Thyroid gland (tissue), 4 donors: ENCODE measurements around the gene IGIP. TPM values are rescaled to one million over a fixed set of nuclear protein-coding genes. Genes with fewer than 3 reads are reported as not detected.
A peak's percentile ranks its signal among the peaks of the same experiment; 100 is the strongest.

Experiments used
- DNase-seq, 2 donors: peaks; one replicate each; pipeline ENCODE4 v3.0.0-alpha.2; 2019
- H3K27ac ChIP-seq, 3 donors: fragments of 200-600 bp; sonication (generic); 1 replicate in 2 of 3; 2 replicates in 1 of 3; pipeline ENCODE4 v1.5.1; 2016 to 2019; ENCODE audit warnings: mild to moderate bottlenecking in 1 of 3, moderate library complexity in 1 of 3
- H3K27me3 ChIP-seq: fragments of 200-600 bp; sonication (generic); one replicate; pipeline ENCODE4 v1.5.1; 2019
- H3K36me3 ChIP-seq, 2 donors: fragments of 200-600 bp; sonication (generic); one replicate each; pipeline ENCODE4 v1.5.1; 2016 to 2019
- H3K4me1 ChIP-seq, 2 donors: fragments of 200-600 bp; sonication (generic); one replicate each; pipeline ENCODE4 v1.5.1; 2017 to 2019
- H3K4me3 ChIP-seq, 3 donors: fragments of 200-600 bp; sonication (generic); replicated peaks in 1 of 3; 1 replicate in 2 of 3; 2 replicates in 1 of 3; pipeline ENCODE4 v1.5.1; 2016; ENCODE audit warnings: mild to moderate bottlenecking in 1 of 3
- H3K9me3 ChIP-seq: fragments of 200-600 bp; sonication (generic); one replicate; pipeline ENCODE4 v1.5.1; 2017
- POLR2A ChIP-seq, 2 donors: fragments of 450-650 bp; IDR thresholded peaks; one replicate each; pipeline ENCODE4 v1.6.1; 2017; ENCODE audit warnings: antibody characterized with exemption in 2 of 2, mild to moderate bottlenecking in 2 of 2, moderate library complexity in 1 of 2
- WGBS, 2 donors: methylation state at CpG; one replicate each; pipeline ENCODE4 v1.1.5; 2017; 5-methylcytosine and 5-hydroxymethylcytosine counted together
- intact Hi-C: fragments of 100-400 bp; cut with DNase I; formaldehyde crosslinking; loops from one replicate; pipeline ENCODE4 v1.15.1; 2023
- total RNA-seq, 4 donors: library from RNA; depleted of rRNA; stranded (reverse); fragments of >200 nt; gene quantifications; one replicate each; pipeline ENCODE4 v1.2.3, GENCODE V29; 2016
- TF ChIP-seq, protein P1 (sequence below), 6 experiments: fragments of 200-600 bp in 3 of 6; fragments of 450-650 bp in 3 of 6; sonication (generic) in 3 of 6; IDR thresholded peaks; one replicate each; pipeline ENCODE4 v1.5.1; 2016 to 2019; ENCODE audit warnings: antibody characterized with exemption in 6 of 6, mild to moderate bottlenecking in 2 of 6, inconsistent platforms in 1 of 6, moderate library complexity in 1 of 6

Gene IGIP
- total RNA-seq, 4 donors from 2014 or later = 25.1 to 41.3 (median 28.6) TPM

DNA sequence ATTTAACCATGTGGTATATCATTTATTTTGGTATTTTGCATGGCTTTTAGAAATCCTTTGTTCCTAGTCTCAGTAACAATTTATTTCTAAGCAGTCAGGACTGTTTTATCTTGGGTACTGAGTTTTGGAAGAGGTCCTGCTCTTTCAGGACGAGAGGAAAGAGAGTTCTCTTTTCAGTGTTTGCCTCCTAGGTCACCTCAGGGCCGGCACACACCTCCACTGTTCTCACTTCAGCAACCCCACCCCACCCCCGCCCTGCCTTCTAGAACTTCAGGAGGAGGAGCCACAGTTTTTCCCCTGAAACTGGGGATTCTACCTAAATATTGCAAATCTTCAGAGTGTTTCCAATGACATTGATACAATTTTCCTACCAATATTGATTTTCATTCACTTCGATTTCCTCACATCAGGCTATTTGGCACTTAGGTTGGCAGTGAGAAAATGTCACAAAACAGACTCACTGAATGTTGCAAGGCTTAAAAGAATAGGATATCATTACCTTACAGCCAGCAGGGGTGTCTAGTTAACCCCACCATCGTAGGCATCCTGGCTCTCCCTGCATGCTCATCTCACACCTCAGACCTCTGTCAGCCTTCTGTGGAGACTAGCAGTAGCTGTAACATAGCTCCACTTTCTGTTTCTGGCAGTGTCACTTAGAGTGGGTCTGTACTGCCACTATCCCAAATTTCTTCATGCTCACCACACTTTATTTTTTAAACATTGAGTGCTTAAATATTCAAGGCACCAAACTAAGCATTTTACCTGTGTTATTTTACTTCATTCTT lies 5.4 kb downstream of the IGIP start:
- Histone ChIP-seq H3K9me3 (no peaks in the 10 kb centered on the region), H3K36me3 (no peaks in the 10 kb centered on the region), H3K4me3 (no peak overlapping the region), H3K27ac (no peak overlapping the region), H3K27me3 (no peaks in the 10 kb centered on the region), H3K4me1 (peaks cover 39 to 46% of the 10 kb centered on the region in 2 donors)
- TF ChIP-seq POLR2A (IDR thresholded peaks at IDR 0.05) = no peak
- TF ChIP-seq, protein P1, sequence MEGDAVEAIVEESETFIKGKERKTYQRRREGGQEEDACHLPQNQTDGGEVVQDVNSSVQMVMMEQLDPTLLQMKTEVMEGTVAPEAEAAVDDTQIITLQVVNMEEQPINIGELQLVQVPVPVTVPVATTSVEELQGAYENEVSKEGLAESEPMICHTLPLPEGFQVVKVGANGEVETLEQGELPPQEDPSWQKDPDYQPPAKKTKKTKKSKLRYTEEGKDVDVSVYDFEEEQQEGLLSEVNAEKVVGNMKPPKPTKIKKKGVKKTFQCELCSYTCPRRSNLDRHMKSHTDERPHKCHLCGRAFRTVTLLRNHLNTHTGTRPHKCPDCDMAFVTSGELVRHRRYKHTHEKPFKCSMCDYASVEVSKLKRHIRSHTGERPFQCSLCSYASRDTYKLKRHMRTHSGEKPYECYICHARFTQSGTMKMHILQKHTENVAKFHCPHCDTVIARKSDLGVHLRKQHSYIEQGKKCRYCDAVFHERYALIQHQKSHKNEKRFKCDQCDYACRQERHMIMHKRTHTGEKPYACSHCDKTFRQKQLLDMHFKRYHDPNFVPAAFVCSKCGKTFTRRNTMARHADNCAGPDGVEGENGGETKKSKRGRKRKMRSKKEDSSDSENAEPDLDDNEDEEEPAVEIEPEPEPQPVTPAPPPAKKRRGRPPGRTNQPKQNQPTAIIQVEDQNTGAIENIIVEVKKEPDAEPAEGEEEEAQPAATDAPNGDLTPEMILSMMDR (IDR thresholded peaks at IDR 0.05) = no peak
- intact Hi-C loops = no loop called here
- WGBS, 2 donors = 61 to 64% methylated on average over 5 of the region's 5 CpGs
- peak; percentile 38 to 45 for DNase-seq

DNA sequence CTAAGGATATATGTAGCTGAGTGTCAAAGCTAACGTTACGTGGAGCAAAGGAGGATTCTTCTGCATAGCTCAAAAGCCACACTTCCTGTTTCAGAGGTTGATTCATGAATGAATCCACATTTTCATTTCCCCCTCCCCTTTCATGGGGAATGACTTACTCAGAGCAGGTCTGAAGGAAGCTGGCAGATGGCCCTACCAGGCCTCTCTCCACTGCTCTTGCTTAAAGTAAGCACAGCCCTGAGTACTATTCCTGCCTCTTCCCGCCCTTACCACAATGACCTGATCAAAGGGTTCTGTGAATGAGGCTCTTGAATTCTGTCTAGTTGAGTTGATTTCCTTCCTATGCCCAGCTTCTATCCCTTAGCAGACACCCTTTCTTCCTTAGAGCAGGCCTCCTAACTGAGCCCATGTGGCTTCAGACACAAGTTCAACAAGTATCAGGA lies 6.3 kb downstream of the IGIP start:
- Histone ChIP-seq H3K4me3 (no peak overlapping the region), H3K36me3 (no peaks in the 10 kb centered on the region), H3K4me1 (peaks cover 37 to 44% of the 10 kb centered on the region in 2 donors), H3K27me3 (no peaks in the 10 kb centered on the region), H3K27ac (peak overlapping the region in 2 of 3 donors; percentile 1 to 7), H3K9me3 (no peaks in the 10 kb centered on the region)
- peak; percentile 91 to 95 for DNase-seq
- WGBS, 2 donors = 20 to 30% methylated on average over 3 of the region's 3 CpGs
- TF ChIP-seq POLR2A (IDR thresholded peaks at IDR 0.05) = no peak
- TF ChIP-seq, protein P1 (IDR thresholded peaks at IDR 0.05) = no peak
- intact Hi-C loops = no loop called here

DNA sequence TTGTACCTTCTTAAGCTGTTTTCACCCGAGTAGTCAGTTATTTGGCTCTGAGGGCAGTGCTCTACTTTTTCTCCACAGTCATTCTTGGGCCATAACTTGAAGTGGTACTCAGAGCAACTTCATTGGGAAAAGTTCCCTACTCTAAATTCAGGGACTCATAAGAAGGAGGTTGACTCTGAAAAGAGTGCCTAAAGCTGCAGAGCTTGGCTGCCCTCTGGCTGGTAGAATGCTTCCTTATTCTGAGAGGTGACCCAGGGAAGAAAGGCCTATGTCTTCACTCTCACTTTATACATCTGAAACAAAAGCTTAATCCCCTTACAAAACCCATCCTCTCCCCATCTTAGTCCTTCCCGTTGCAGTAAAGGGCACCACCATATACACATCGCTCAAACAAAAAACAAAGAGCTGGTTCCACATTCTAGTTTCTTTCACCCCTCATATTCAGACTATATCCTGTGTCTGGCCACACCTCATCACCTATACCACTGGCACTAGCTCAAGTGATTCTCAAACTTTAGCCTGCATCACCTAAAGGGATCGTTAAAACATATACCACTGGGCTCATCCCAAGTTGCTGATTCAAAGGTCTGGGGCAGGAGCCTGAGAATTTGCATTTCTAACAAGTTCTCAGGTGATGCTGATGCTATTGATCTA lies 7.9 kb downstream of the IGIP start:
- H3K4me1 ChIP-seq = peaks cover 37 to 54% of the 10 kb centered on the region in 2 donors
- no peak overlapping the region for H3K4me3 ChIP-seq
- no peaks in the 10 kb centered on the region for H3K36me3 ChIP-seq
- DNase-seq = peak; percentile 74 to 78
- no peaks in the 10 kb centered on the region for H3K27me3 ChIP-seq
- H3K27ac ChIP-seq = peak overlapping the region; percentile 29 to 53 (median 32)
- H3K9me3 ChIP-seq = no peaks in the 10 kb centered on the region
- TF ChIP-seq, protein P1 (IDR thresholded peaks at IDR 0.05) = peak in 4 of 6 experiments; percentile 51 to 73 (median 65)
- TF ChIP-seq POLR2A (IDR thresholded peaks at IDR 0.05) = no peak
- 58 to 66% methylated on average over 4 of the region's 4 CpGs for WGBS, 2 donors
- intact Hi-C loops = no loop called here

DNA sequence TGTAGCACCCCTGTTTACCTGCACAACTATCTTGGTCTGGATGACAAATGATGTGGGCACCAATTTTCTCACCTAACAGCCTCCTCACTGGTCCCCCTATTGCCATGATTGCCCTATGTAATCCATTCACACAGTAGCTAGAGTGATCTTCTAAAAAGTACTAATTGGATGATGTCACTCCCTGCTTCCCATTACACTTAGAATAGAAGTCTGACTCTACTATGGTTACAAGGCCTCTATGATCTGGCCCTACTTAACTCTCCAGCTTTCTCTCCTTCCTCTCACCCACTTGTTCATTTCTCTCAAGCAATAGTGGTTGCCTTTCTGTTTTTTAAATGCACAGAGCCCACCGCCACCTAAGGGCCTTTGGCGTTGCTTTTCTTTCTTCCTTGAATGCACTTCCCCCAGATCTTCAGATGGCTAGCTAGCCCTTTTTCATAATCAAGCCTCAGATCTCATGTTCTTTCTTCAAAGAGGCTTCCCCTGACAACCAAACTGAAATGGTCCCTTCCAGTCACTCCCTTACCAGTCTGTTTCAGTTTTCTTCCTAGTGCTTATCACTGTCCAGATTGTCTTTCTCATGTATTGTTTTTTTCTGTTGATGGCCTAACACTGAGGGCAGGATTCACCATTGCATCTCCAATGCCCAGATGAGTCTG lies 8.7 kb downstream of the IGIP start:
- no peak for DNase-seq
- TF ChIP-seq, protein P1 (IDR thresholded peaks at IDR 0.05) = no peak
- TF ChIP-seq POLR2A (IDR thresholded peaks at IDR 0.05) = no peak
- Histone ChIP-seq H3K27ac (peak overlapping the region in 2 of 3 donors; percentile 29 to 53), H3K4me3 (no peak overlapping the region), H3K9me3 (no peaks in the 10 kb centered on the region), H3K4me1 (peaks cover 37 to 54% of the 10 kb centered on the region in 2 donors), H3K27me3 (no peaks in the 10 kb centered on the region), H3K36me3 (no peaks in the 10 kb centered on the region)
- 92% methylated on average over 2 of the region's 2 CpGs for WGBS, 2 donors
- intact Hi-C loops = no loop called here
